ENCODE data around the gene RYR3. TPM values are rescaled to one million over a fixed set of nuclear protein-coding genes. Genes with fewer than 3 reads are reported as not detected.

RYR3 gene
- total and polyA plus RNA-seq, 7 donors: 2.5 to 159 (median 24.0) TPM

DNA sequence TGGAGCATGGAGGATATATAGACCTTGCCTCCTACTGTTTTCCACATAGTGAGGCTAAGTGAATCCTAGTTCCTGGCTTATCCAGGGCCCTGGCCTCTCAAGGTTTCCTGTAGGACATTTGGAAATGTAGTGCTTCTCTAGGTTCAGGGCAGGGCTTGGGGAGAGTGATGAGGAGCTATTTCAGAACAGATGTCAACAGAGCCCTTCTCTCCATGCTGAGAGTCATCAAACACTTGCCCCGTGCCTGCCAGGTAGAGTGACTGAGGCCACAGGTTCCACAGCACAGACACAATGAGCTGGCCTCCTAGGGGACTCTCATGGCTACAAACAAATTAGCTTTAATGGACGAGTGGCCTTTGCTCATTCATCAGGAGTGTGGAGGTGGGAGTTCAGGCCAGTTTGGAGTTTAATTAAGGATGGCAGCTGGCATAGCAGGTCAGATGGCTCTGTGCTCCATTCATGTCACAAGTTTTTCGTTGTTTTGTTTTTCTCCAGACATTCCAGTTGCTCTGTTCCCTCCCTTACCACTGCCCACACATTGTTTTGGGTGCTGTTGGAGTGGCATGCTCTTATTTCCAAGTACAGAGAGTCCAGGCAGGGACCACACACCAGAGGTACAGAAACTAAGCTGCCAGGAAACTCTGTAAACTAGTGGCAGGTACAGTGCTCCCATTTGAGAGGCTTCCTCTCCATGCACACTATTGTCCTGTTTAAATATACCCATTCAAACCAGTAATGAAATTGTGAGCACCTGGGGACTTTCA, 189.8 kb downstream of the RYR3 start:
- Histone ChIP-seq H3K9me3 (no peaks in the 10 kb centered on the region), H3K4me3 (no peak overlapping the region), H3K4me1 (no peaks in the 10 kb centered on the region), H3K27ac (no peak overlapping the region), H3K27me3 (ENCODE audit: insufficient read depth in 3 of 3, low read length in 2 of 3) (no peaks in the 10 kb centered on the region), H3K36me3 (ENCODE audit: insufficient read depth in 1 of 2, low read depth in 1 of 2) (no peaks in the 10 kb centered on the region)
- TF ChIP-seq, protein P1, sequence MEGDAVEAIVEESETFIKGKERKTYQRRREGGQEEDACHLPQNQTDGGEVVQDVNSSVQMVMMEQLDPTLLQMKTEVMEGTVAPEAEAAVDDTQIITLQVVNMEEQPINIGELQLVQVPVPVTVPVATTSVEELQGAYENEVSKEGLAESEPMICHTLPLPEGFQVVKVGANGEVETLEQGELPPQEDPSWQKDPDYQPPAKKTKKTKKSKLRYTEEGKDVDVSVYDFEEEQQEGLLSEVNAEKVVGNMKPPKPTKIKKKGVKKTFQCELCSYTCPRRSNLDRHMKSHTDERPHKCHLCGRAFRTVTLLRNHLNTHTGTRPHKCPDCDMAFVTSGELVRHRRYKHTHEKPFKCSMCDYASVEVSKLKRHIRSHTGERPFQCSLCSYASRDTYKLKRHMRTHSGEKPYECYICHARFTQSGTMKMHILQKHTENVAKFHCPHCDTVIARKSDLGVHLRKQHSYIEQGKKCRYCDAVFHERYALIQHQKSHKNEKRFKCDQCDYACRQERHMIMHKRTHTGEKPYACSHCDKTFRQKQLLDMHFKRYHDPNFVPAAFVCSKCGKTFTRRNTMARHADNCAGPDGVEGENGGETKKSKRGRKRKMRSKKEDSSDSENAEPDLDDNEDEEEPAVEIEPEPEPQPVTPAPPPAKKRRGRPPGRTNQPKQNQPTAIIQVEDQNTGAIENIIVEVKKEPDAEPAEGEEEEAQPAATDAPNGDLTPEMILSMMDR (IDR thresholded peaks at IDR 0.05): no peak
- DNase-seq (peak in 1 of 2 donors; percentile 13), ATAC-seq (peak; percentile 45 to 81 (median 72))
- WGBS, 3 donors: 46 to 57% (median 50%) methylated on average over 3 of the region's 3 CpGs
- intact Hi-C loops (cut with DNase I): no loop called here

DNA sequence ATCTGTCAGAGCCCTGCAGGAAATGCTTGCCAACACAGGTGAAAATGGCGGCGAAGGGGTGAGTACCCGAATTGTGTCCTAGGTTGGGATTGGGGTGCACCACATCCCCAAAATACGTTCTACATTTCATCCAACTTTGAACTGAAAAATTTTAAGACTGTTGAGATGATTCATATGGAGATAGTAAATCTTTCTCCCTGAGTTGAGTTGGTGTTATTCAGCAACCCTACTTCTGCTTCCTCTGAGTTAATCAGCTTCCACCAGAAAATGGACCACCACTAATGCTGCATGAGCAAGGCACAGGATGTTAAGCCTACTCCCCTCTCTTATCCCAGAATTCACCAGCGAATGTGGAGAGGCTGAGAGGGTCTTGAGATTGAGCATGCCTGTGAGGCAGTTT, 192.9 kb downstream of the RYR3 start:
- Histone ChIP-seq H3K36me3 (ENCODE audit: insufficient read depth in 1 of 2, low read depth in 1 of 2) (no peaks in the 10 kb centered on the region), H3K9me3 (no peaks in the 10 kb centered on the region), H3K4me3 (no peak overlapping the region), H3K27ac (no peak overlapping the region), H3K27me3 (ENCODE audit: insufficient read depth in 3 of 3, low read length in 2 of 3) (no peaks in the 10 kb centered on the region), H3K4me1 (no peaks in the 10 kb centered on the region)
- 86 to 87% (median 86%) methylated on average over 5 of the region's 5 CpGs for WGBS, 3 donors
- DNase-seq: no peak
- no peak for ATAC-seq
- TF ChIP-seq, protein P1 (IDR thresholded peaks at IDR 0.05): no peak
- intact Hi-C loops (cut with DNase I): no loop called here

DNA sequence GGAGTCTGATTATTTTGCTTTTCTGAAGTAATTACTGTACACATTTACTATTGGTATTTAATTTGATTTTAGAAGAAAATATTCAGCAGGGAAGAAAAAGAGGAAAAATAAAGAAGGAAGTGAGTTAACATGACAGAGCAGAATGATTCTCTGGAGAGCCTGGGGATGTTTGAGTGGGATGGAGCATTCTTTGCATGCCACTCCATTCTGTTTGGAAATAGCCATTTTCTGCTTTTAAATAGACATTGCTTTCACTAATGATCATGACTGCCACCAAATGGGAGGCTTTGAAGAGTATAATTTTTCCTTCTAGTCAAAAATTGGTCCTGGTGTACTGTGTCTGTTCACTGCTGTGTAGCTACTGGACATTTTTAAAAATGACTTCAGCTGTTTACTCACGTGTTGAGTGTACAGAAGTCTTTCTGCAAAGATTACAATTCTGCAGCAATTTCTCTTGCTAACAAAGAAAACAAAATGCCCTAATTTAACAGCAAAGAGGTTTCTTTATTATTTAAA, 196.1 kb downstream of the RYR3 start:
- no peak for ATAC-seq
- Histone ChIP-seq H3K27me3 (ENCODE audit: insufficient read depth in 3 of 3, low read length in 2 of 3) (no peaks in the 10 kb centered on the region), H3K4me1 (no peaks in the 10 kb centered on the region), H3K4me3 (no peak overlapping the region), H3K36me3 (ENCODE audit: insufficient read depth in 1 of 2, low read depth in 1 of 2) (no peaks in the 10 kb centered on the region), H3K27ac (no peak overlapping the region), H3K9me3 (no peaks in the 10 kb centered on the region)
- 35 to 59% (median 38%) methylated on average over 1 of the region's 1 CpG for WGBS, 3 donors
- DNase-seq: no peak
- TF ChIP-seq, protein P1 (IDR thresholded peaks at IDR 0.05): no peak
- intact Hi-C loops (cut with DNase I): no loop called here

DNA sequence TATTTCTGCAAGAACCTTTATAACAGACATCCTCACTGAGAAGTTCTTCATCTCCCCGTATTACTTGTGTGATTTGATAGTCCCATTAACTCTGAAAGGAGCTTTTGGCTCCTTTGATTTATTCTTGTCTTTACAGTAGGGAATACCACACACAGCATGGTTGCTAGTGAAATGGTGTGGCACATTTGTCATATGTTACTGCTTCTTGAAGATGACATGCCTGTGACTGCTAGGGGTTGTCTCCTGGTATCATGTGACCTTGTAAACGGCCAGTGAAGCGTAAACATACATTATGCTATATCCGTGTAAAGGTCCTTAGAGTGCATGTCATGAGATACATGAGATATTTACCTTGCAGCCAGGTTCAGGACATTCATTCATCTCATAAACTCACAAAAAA, 197.9 kb downstream of the RYR3 start:
- intact Hi-C loops (cut with DNase I): no loop called here
- no peaks in the 10 kb centered on the region for H3K4me1 ChIP-seq
- WGBS, 3 donors: 58 to 86% (median 71%) methylated on average over 4 of the region's 4 CpGs
- no peaks in the 10 kb centered on the region for H3K9me3 ChIP-seq
- H3K4me3 ChIP-seq: no peak overlapping the region
- H3K27me3 ChIP-seq (ENCODE audit: insufficient read depth in 3 of 3, low read length in 2 of 3): no peaks in the 10 kb centered on the region
- no peak for ATAC-seq
- no peak for DNase-seq
- no peaks in the 10 kb centered on the region for H3K36me3 ChIP-seq (ENCODE audit: insufficient read depth in 1 of 2, low read depth in 1 of 2)
- TF ChIP-seq, protein P1 (IDR thresholded peaks at IDR 0.05): no peak
- no peak overlapping the region for H3K27ac ChIP-seq

All from psoas muscle (tissue), 8 donors.